SIG-M5 (cell line): ENCODE data around the gene HEATR5A.

Experiments used
- DNase-seq: peaks from one replicate; lab custom pipeline; 2025; lab: John Stamatoyannopoulos, UW

The HEATR5A gene

DNA sequence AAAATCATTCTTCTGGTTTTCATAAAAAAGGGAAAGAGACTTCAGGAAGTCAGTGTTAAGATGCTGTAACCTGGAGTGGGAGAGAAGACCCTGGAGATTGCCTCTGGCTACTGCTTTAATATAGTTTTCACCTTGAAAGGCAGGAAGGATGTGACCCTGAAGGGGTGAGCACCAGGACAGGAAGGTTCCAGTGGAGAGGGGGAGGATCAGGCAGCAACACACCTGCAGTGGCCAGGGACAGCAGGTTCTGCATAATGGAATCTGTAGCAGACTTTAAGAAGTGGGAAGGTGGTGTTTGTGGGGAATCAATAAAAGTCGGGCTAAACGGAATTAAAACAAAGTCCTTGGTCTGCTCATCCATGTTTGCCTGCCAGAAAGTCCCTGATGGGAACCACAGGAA is 6.3 kb upstream of the HEATR5A start:
- no peak for DNase-seq

- DNase-seq, result no peak
These were observed 5.6 kb upstream of the HEATR5A start for GRCh38 chr14:31425905-31426304.

- DNase-seq, result no peak
These were observed 850 bp upstream of the HEATR5A start for GRCh38 chr14:31421200-31421599.

- no peak for DNase-seq
These were observed 407 bp downstream of the HEATR5A start for GRCh38 chr14:31419967-31420318.

GRCh38 chr14:31419179-31419966 is 977 bp downstream of the HEATR5A start:
- no peak for DNase-seq

DNA sequence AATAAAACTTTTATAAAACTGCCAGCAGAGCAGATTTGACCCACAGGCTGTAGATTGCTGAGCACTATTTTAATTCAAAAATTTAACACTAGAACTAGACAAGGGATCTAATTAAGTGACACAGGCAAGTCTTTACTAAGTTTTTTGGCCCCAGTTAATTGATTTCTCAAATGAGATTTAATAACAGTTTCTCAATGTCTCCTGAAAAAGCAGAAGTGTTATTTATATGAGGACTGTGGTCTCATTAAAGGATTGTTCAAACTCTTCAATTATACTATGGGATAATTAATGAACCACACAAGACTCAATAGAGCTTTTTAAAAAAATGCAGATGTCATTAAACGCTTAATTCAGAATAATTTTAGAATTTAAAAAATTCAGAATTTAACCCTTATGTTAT is 1.9 kb downstream of the HEATR5A start:
- no peak for DNase-seq

DNA sequence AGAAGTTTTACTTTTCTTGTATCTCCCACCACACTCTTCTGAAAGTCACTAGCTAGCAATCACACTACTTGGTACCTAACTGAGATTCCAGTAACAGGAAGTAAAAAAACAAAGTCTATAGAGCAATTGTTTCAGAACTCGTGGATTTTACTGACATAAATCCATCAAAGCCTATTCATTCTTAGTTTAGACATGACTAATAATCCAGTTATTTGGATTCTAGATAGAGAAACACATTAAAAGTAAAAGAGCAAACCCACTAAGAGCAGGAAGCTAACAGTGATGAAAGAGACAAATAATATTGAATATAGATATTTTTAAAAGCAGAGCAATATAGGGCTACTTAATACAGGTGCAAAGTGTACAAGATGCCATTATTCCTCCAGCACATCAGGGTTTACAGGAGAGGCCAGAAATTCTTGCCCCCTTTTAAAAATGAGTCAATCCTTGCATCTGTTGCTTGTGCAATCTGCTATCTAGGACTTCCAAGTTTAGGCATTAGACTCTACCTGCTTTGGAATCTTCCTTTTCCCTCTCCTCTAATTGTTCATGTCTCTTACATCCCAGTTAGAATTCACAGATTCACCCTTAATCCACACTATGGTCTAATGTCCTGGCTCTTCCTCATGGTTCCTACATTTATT is 6.0 kb downstream of the HEATR5A start:
- DNase-seq, result no peak

DNA sequence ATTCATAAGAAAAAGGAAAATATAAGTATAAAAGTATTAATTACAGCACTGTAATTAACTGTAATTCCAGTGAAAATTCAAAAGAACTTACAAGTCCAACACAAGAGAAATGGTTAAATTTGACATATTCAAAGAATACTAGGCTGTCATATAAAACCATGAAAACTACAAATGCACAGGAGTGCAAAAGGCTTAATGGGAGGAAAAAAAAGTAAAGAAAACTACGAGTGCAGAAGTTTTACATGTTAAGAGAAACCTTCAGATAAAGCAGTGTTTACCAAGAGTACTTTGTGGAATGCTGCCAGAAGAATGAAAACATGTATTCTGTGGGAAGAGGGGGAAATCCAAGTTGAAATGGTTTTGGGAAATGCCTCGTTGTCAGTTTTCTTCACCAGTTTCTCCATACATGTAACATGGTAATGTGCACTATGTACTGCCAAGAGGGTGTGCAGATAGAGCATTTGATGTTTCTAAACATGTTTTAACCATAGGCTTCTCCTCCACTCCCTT is 9.1 kb downstream of the HEATR5A start:
- DNase-seq, result no peak

- peak; percentile 27 for DNase-seq
These were observed 10.2 kb downstream of the HEATR5A start for GRCh38 chr14:31410048-31410650.

- no peak for DNase-seq
These were observed 11.9 kb downstream of the HEATR5A start for GRCh38 chr14:31408421-31408820.

DNA sequence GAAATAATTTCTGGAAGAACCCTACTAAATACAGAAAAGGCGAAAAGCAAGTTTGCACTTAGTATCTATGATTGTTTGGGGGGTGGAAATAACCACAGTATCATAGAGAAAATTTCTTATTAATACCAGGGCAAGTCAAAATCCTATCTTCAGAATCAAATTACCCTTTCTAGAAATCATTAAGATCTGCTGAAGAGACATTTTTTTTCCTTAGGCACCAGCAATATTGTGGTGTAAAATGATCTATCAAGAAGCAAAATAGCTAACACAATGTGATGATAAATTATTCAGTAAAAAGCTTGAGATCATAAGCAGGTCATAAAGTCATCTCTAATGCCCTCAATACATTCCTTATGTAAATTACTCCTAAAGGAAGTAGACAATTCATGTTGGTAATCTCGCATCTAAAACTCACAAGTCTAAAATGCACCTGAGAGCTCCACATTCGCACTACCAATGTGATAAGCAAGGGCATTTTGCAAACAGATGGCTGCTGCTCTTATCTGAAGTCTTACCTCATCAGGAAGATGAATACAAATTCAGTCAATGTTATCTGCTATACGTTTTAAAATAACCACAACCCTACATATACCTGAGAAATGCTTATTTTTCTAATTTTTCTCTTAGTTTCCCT is 14.6 kb downstream of the HEATR5A start:
- DNase-seq, result no peak

- DNase-seq, result no peak
These were observed 15.2 kb downstream of the HEATR5A start for GRCh38 chr14:31405106-31405505.

DNA sequence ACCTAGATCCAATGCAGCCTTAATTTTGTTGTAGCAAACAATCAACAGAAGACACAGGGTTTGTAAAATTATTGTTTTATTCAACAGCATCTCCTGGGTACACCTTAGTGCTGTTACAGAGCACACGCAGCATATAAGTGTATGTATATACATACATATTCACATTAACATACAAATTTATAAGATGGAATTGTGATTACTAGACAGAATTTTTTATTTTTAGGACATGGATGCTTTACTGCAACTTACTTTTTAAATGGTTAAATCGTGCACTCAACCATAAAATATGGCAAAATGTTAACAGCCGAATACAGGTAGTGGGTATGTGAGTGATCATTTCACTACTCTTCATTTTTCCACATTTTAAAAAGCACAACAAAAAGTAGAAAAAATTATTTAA is 16.6 kb downstream of the HEATR5A start:
- DNase-seq, result no peak

DNA sequence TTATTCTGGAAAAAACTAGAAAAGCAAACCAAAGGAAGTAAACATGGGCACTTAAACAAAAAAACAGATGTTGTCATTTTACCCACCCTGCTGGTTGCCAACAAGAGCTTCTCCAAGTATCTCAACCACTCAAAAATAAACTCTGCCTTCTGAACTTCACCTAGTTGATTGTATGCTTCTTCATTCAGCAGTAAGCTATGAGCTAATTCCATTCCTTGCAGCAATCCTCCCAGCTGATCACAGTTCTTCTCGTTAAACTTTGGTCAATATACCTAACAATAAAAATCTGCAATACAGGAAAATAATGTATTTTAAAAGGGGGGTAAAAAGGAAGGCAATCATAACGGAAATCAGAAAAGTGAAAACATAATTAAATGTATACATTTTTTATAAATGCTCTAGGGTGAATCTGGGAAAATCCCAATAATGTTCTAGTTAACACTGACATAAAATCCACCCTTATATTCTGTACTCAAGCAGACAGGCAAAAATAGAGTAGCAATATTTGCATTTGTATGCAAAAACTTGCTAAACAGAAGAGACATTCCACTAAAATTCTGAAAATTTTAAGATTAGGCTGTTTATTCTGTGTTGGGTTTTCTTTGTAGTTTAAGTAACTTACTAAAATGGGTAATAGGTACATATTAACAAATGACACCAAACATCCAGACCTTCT is 17.4 kb downstream of the HEATR5A start:
- no peak for DNase-seq

GRCh38 chr14:31401369-31401932 is 18.9 kb downstream of the HEATR5A start:
- no peak for DNase-seq

DNA sequence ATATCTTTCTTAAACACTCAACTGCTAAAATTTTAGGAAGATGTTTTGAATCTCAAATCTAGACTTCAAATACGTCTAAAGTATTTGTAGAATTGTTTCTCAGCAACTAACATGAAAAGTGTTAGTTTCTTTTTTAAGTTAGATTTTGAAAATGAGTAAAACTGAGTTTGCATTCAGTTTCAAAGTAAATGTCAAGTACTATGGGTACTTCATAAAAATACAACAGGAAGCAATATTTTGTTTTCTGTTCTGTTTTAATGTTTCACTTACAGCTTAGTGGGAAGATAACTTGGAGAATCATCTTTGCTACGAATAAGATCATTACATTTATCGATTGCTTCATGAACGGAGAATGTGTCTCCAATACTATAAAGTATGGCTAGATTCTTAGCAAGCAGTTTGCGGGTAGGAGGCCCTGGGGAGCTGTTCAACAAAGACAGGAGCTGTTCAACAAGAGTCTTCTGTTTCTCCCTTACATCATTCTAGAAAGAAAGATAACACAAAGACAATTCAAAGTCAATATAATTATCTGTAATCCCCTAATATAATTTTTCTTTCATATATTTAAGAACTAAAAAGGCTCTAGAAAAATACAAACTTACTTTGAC is 20.2 kb downstream of the HEATR5A start:
- no peak for DNase-seq

DNA sequence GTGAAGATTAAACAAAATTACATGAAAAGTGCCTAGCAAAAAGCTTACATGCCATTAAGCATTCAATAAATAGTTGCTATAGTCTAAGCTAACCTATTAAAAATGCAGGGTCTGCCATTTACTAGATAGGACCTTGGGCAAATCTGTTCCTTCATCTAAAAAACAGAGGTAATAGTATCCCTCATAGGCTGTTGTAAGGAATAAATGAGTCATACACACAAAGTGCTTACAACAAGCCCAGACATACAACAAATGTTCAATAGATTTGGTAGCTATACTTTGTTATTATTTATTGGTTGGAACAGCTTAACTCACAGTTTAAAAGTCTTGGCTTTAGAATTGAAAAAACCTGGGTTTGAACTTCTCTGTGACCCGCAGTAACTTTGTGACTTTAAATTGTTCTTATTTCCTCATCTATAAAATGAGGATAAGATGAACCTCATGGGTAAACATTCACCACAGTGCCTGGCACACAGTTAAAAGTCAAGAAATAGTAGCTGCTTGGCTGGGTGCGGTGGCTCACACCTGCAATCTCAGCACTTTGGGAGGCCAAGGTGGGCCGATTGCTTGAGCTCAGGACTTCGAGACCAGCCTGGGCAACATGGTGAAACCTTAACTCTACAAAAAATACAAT is 24.7 kb downstream of the HEATR5A start:
- no peak for DNase-seq

DNA sequence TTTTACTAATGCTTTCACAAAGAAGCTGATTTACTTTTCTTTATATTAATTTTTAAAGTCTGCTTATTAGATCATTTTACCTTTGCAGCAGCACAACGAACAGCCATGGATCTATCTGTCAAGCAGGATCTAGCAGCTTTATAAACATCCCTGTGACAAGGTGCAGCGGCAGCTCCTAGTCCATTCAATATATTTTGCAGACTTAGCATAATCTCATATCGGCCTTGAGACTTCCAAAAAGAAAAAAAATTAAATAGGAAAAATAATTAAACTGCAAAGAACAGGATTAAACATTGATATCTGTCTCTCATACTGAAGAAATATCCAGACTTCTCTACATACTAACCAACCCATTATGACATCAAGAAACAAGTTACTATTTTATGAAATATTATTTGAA is 25.2 kb downstream of the HEATR5A start:
- DNase-seq, result no peak

GRCh38 chr14:31391977-31392503 is 28.3 kb downstream of the HEATR5A start:
- no peak for DNase-seq

- no peak for DNase-seq
These were observed 28.9 kb downstream of the HEATR5A start for GRCh38 chr14:31391473-31391872.

DNA sequence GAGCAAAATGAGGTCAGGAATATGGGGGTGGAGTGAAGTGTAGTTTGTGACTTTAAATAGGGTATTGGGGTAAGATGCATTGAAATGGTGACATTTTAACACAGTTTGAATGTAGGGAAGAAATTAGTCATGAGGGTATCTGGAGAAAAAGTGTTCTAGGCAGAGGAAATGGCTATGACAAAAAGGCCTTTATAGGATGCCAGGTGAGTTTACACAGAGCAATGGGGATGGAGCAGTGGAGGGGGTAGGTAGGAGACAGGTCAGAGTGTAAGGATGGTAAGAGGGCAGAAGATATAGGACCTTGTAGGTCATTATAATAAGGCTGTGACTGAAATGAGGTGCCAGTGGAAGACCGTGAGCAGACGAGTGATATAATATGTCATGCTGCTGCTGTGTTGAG is 30.4 kb downstream of the HEATR5A start:
- DNase-seq, result no peak
